Measurements from ENCODE around the gene RYR1.
"Not testable (repeated sequence)": the region's sequence is repeated elsewhere in the genome, so short reads cannot be mapped to it uniquely, and the experiment has no call there.

The RYR1 gene

GRCh38 chr19:38626401-38626800 is 192.9 kb downstream of the RYR1 start:
- DNase-seq = no peak

GRCh38 chr19:38629568-38629967 is 196.1 kb downstream of the RYR1 start:
- no peak for DNase-seq

- not testable (repeated sequence) for DNase-seq
These were observed 197.8 kb downstream of the RYR1 start for GRCh38 chr19:38631301-38631700.

GRCh38 chr19:38631811-38632475 is 198.5 kb downstream of the RYR1 start:
- DNase-seq = not testable (repeated sequence)

GRCh38 chr19:38632476-38633213 is 199.2 kb downstream of the RYR1 start:
- DNase-seq = no peak

- peak; percentile 77 to 84 for DNase-seq
These were observed 201.4 kb downstream of the RYR1 start for GRCh38 chr19:38634757-38635482.

GRCh38 chr19:38635483-38636399 is 202.2 kb downstream of the RYR1 start:
- no peak for DNase-seq

Measured in activated CD4-positive, alpha-beta T cell treated with anti-CD3 and anti-CD28 coated beads, Interleukin-2, amount 50 U/mL, for 48 hours (primary cell).